Measurements from ENCODE around the gene C5orf22.

C5orf22 gene

GRCh38 chr5:31531888-31532547 is at the start of gene C5orf22, which contains the start of gene DROSHA:
Gene C5orf22, plus strand, starts transcription at chr5:31532301. Its CDS starts 92 bp downstream, at chr5:31532393.
Gene DROSHA, minus strand, starts transcription at chr5:31532093. Its CDS starts 3,034 bp downstream, at chr5:31529059.
- Histone ChIP-seq H3K4me3 (peak within 1 kb of the TSS; percentile 87), H3K27ac (peak within 1 kb of the TSS; percentile 71), H4K20me1 (no peaks in the 10 kb centered on the region), H3K4me2 (peak within 1 kb of the TSS; percentile 90), H3K4me1 (peaks cover 28% of the 10 kb centered on the region), H3K9ac (peak within 1 kb of the TSS; percentile 85), H3K27me3 (no peaks in the 10 kb centered on the region), H3K36me3 (peaks cover 50% of the 10 kb centered on the region), H3K9me3 (no peaks in the 10 kb centered on the region)
- no peak for TF ChIP-seq Cebpa-rat (IDR thresholded peaks at IDR 0.05)

GRCh38 chr5:31485376-31486207 is 46.5 kb upstream of the C5orf22 start:
- Histone ChIP-seq H3K4me3 (no peak overlapping the region), H4K20me1 (0 out of 2 replicates have a peak, but pooled peaks cover 5% of the 10 kb centered on the region), H3K4me1 (no peaks in the 10 kb centered on the region), H3K27me3 (no peaks in the 10 kb centered on the region), H3K27ac (no peak overlapping the region), H3K9me3 (no peaks in the 10 kb centered on the region), H3K36me3 (peaks cover 84% of the 10 kb centered on the region), H3K9ac (no peak overlapping the region), H3K4me2 (no peak overlapping the region)
- no peak for TF ChIP-seq Cebpa-rat (IDR thresholded peaks at IDR 0.05)

GRCh38 chr5:31486441-31486840 is 45.7 kb upstream of the C5orf22 start:
- no peak for TF ChIP-seq Cebpa-rat (IDR thresholded peaks at IDR 0.05)
- Histone ChIP-seq H3K27me3 (no peaks in the 10 kb centered on the region), H3K4me1 (no peaks in the 10 kb centered on the region), H3K9me3 (no peaks in the 10 kb centered on the region), H3K36me3 (peaks cover 85% of the 10 kb centered on the region), H3K27ac (no peak overlapping the region), H3K4me3 (no peak overlapping the region), H3K9ac (no peak overlapping the region), H3K4me2 (no peak overlapping the region), H4K20me1 (0 out of 2 replicates have a peak, but pooled peaks cover 4% of the 10 kb centered on the region)

- H3K4me1 ChIP-seq = no peaks in the 10 kb centered on the region
- H3K36me3 ChIP-seq = peaks cover 84% of the 10 kb centered on the region
- H3K9me3 ChIP-seq = no peaks in the 10 kb centered on the region
- no peak overlapping the region for H3K4me2 ChIP-seq
- H3K4me3 ChIP-seq = no peak overlapping the region
- H3K27ac ChIP-seq = no peak overlapping the region
- H3K27me3 ChIP-seq = no peaks in the 10 kb centered on the region
- TF ChIP-seq Cebpa-rat (IDR thresholded peaks at IDR 0.05) = no peak
- no peaks in the 10 kb centered on the region for H4K20me1 ChIP-seq
- H3K9ac ChIP-seq = no peak overlapping the region
These were observed 44.6 kb upstream of the C5orf22 start for GRCh38 chr5:31487506-31487905.

- H3K9ac ChIP-seq = no peak overlapping the region
- TF ChIP-seq Cebpa-rat (IDR thresholded peaks at IDR 0.05) = no peak
- H3K36me3 ChIP-seq = peaks cover 95% of the 10 kb centered on the region
- H3K4me2 ChIP-seq = no peak overlapping the region
- no peak overlapping the region for H3K27ac ChIP-seq
- H4K20me1 ChIP-seq = no peaks in the 10 kb centered on the region
- H3K9me3 ChIP-seq = no peaks in the 10 kb centered on the region
- H3K4me1 ChIP-seq = no peaks in the 10 kb centered on the region
- no peaks in the 10 kb centered on the region for H3K27me3 ChIP-seq
- H3K4me3 ChIP-seq = no peak overlapping the region
These were observed 39.2 kb upstream of the C5orf22 start for GRCh38 chr5:31492869-31493268.

- H3K27me3 ChIP-seq = no peaks in the 10 kb centered on the region
- H3K4me1 ChIP-seq = no peaks in the 10 kb centered on the region
- no peak overlapping the region for H3K27ac ChIP-seq
- H3K4me2 ChIP-seq = no peak overlapping the region
- H3K4me3 ChIP-seq = no peak overlapping the region
- H3K36me3 ChIP-seq = peaks cover 96% of the 10 kb centered on the region
- no peaks in the 10 kb centered on the region for H4K20me1 ChIP-seq
- no peak overlapping the region for H3K9ac ChIP-seq
- no peak for TF ChIP-seq Cebpa-rat (IDR thresholded peaks at IDR 0.05)
- H3K9me3 ChIP-seq = no peaks in the 10 kb centered on the region
These were observed 36.8 kb upstream of the C5orf22 start for GRCh38 chr5:31495336-31495735.

GRCh38 chr5:31496301-31496700 is 35.8 kb upstream of the C5orf22 start:
- H3K4me3 ChIP-seq = no peak overlapping the region
- peaks cover 99% of the 10 kb centered on the region for H3K36me3 ChIP-seq
- H3K27ac ChIP-seq = no peak overlapping the region
- no peaks in the 10 kb centered on the region for H4K20me1 ChIP-seq
- no peak overlapping the region for H3K9ac ChIP-seq
- H3K27me3 ChIP-seq = no peaks in the 10 kb centered on the region
- no peaks in the 10 kb centered on the region for H3K9me3 ChIP-seq
- no peak overlapping the region for H3K4me2 ChIP-seq
- H3K4me1 ChIP-seq = no peaks in the 10 kb centered on the region
- TF ChIP-seq Cebpa-rat (IDR thresholded peaks at IDR 0.05) = no peak

- H3K9ac ChIP-seq = no peak overlapping the region
These were observed 35.2 kb upstream of the C5orf22 start for GRCh38 chr5:31496891-31497290.

GRCh38 chr5:31500256-31500655 is 31.8 kb upstream of the C5orf22 start:
- Histone ChIP-seq H3K9ac (no peak overlapping the region), H3K4me1 (peaks cover 7% of the 10 kb centered on the region; the same call in 1 of the 2 replicates), H3K27me3 (no peaks in the 10 kb centered on the region), H3K4me3 (no peak overlapping the region), H4K20me1 (no peaks in the 10 kb centered on the region), H3K36me3 (peaks cover 100% of the 10 kb centered on the region), H3K4me2 (no peak overlapping the region), H3K27ac (no peak overlapping the region), H3K9me3 (no peaks in the 10 kb centered on the region)
- no peak for TF ChIP-seq Cebpa-rat (IDR thresholded peaks at IDR 0.05)

More at GRCh38 chr5:31496891-31497290, 35.2 kb upstream of the C5orf22 start:
- H3K4me2 ChIP-seq = no peak overlapping the region
- H3K9me3 ChIP-seq = no peaks in the 10 kb centered on the region
- peaks cover 99% of the 10 kb centered on the region for H3K36me3 ChIP-seq
- H3K4me3 ChIP-seq = no peak overlapping the region
- no peaks in the 10 kb centered on the region for H3K27me3 ChIP-seq
- H3K4me1 ChIP-seq = no peaks in the 10 kb centered on the region
- TF ChIP-seq Cebpa-rat (IDR thresholded peaks at IDR 0.05) = no peak
- no peaks in the 10 kb centered on the region for H4K20me1 ChIP-seq
- H3K27ac ChIP-seq = no peak overlapping the region

- Histone ChIP-seq H3K27me3 (no peaks in the 10 kb centered on the region), H3K9me3 (no peaks in the 10 kb centered on the region), H3K9ac (no peak overlapping the region), H3K4me1 (peaks cover 7% of the 10 kb centered on the region; the same call in 1 of the 2 replicates), H4K20me1 (no peaks in the 10 kb centered on the region), H3K4me2 (no peak overlapping the region), H3K36me3 (peaks cover 99% of the 10 kb centered on the region), H3K27ac (no peak overlapping the region), H3K4me3 (no peak overlapping the region)
- no peak for TF ChIP-seq Cebpa-rat (IDR thresholded peaks at IDR 0.05)
These were observed 29.6 kb upstream of the C5orf22 start for GRCh38 chr5:31502506-31502905.
